Prostate gland (tissue), 2 donors: ENCODE results near the gene PLXDC2. TPM values are rescaled to one million over a fixed set of nuclear protein-coding genes. Genes with fewer than 3 reads are reported as not detected.

ENCODE experiments used
- DNase-seq: peaks from one replicate; pipeline ENCODE4 v3.0.0-alpha.2; 2019; ENCODE audit warnings: low spot score
- H3K27ac ChIP-seq, 2 donors: fragments of 200-600 bp; sonication (generic); 2 replicates each; pipeline ENCODE4 v1.5.1; 2017 to 2019
- H3K27me3 ChIP-seq: fragments of 200-600 bp; sonication (generic); replicated peaks from 2 replicates; pipeline ENCODE4 v1.5.1; 2019; ENCODE audit not compliant: insufficient read depth
- H3K36me3 ChIP-seq, 2 donors: fragments of 200-600 bp; sonication (generic); 1 replicate in 1 of 2; 2 replicates in 1 of 2; pipeline versions ENCODE4 v1.5.1 to v1.8.1; 2017 to 2019
- H3K4me1 ChIP-seq: fragments of 200-600 bp; sonication (generic); replicated peaks from 2 replicates; pipeline ENCODE4 v1.5.1; 2019
- H3K4me3 ChIP-seq, 2 donors: fragments of 200-600 bp; sonication (generic); 2 replicates each; pipeline ENCODE4 v1.5.1; 2017 to 2019
- H3K9me3 ChIP-seq: fragments of 200-600 bp; sonication (generic); 2 replicates; pipeline ENCODE4 v1.5.1; 2017
- CTCF ChIP-seq, 4 experiments: fragments of 200-600 bp in 2 of 4; fragments of 450-650 bp in 2 of 4; sonication (generic) in 2 of 4; IDR thresholded peaks; 1 replicate in 3 of 4; 2 replicates in 1 of 4; pipeline ENCODE4 v1.5.1; 2016 to 2019; ENCODE audit warnings: antibody characterized with exemption in 4 of 4, mild to moderate bottlenecking in 2 of 4, moderate library complexity in 2 of 4
- POLR2A ChIP-seq: fragments of 450-650 bp; IDR thresholded peaks from one replicate; pipeline ENCODE4 v1.6.1; 2016; ENCODE audit warnings: antibody characterized with exemption, mild to moderate bottlenecking
- POLR2AphosphoS5 ChIP-seq: sonication (generic); formaldehyde crosslinking; IDR thresholded peaks from one replicate; pipeline ENCODE4 v1.6.1; 2017; ENCODE audit warnings: antibody characterized with exemption
- WGBS: methylation state at CpG from one replicate; pipeline ENCODE4 v1.1.5; 2018; 5-methylcytosine and 5-hydroxymethylcytosine counted together
- intact Hi-C: fragments of 100-400 bp; cut with DNase I; formaldehyde crosslinking; loops from one replicate; pipeline ENCODE4 v1.14.2; 2022
- total RNA-seq, 2 donors: library from RNA; depleted of rRNA; stranded (reverse); fragments of >200 nt; gene quantifications; one replicate each; pipeline ENCODE4 v1.1.0, GENCODE V29; 2016

Gene PLXDC2
- total RNA-seq, 2 donors from 2014 or later: 19.6 to 83.6 TPM

DNA sequence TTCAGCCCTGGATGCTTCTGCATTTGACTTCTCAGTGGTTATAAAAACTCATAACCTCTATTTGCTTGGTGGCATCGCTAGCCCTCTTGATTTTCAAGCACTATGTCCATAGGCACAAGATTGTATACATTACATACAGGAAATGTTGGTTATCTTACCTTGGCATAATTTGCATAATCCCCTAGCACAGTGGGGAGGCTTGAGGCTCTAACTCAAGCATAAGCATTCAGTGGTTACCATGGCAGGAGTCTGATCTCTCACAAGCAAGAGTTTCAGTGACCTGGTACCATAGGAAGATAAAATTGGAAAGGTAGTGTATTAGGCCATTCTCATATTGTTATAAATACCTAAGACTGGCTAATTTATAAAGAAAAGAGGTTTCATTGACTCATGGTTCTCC is 121.8 kb downstream of the PLXDC2 start:
- Histone ChIP-seq H3K4me3 (no peak overlapping the region), H3K4me1 (no peaks in the 10 kb centered on the region), H3K27ac (no peak overlapping the region), H3K36me3 (no peaks in the 10 kb centered on the region), H3K9me3 (no peaks in the 10 kb centered on the region), H3K27me3 (no peaks in the 10 kb centered on the region)
- intact Hi-C loops: no loop called here
- DNase-seq: no peak
- TF ChIP-seq POLR2A: no peak
- no peak for TF ChIP-seq POLR2AphosphoS5
- no peak for TF ChIP-seq CTCF (IDR thresholded peaks at IDR 0.05)
- 100% methylated on average over 1 of the region's 1 CpG for WGBS

DNA sequence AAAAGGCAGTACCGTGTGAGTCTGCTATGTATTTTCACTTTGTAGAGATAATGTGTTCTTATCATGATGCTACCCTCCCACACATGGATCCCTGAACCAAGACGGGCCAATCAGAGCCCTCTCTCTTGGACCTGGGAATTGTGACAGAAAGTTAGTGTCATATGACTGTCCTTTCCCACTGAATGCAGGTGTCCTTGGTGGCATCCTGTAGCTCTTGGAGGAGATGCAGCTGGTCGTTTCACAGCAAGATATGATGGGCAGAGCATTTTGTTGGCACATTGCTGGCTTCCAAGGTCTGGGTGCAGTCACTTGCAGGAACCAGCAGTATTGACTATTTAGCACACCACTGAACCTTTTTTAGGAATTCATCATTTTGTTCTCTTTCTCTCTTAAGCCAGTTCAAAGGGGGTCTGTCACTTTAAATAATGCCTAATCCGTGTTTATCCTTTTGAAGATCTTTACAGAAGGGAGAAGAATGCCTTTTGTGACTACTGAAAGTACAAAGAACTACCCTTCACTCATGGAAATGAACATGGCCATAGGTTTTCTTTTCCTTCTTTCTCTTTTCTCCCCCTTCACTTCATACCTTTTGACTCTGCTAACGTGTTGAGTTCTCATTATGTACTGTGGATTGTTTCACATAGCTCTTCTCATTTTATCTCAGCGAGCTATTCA is 125.1 kb downstream of the PLXDC2 start:
- no peaks in the 10 kb centered on the region for H3K4me1 ChIP-seq
- DNase-seq: no peak
- intact Hi-C loops: no loop called here
- no peaks in the 10 kb centered on the region for H3K27me3 ChIP-seq
- H3K4me3 ChIP-seq: no peak overlapping the region
- no peak overlapping the region for H3K27ac ChIP-seq
- 68% methylated on average over 6 of the region's 6 CpGs for WGBS
- H3K9me3 ChIP-seq: no peaks in the 10 kb centered on the region
- TF ChIP-seq POLR2AphosphoS5 (no peak), CTCF (IDR thresholded peaks at IDR 0.05) (no peak)
- H3K36me3 ChIP-seq: no peaks in the 10 kb centered on the region

- Histone ChIP-seq H3K27ac (peak overlapping the region; percentile 30 to 32), H3K36me3 (no peaks in the 10 kb centered on the region), H3K4me3 (no peak overlapping the region), H3K27me3 (no peaks in the 10 kb centered on the region), H3K4me1 (no peaks in the 10 kb centered on the region), H3K9me3 (no peaks in the 10 kb centered on the region)
- DNase-seq: peak; percentile 51
- WGBS: 55% methylated on average over 6 of the region's 6 CpGs
- TF ChIP-seq POLR2AphosphoS5 (peak; percentile 62), POLR2A (no peak)
- intact Hi-C loops: no loop called here
Observed at GRCh38 chr10:19944911-19945663, 128.9 kb downstream of the PLXDC2 start.

- Histone ChIP-seq H3K4me1 (no peaks in the 10 kb centered on the region), H3K9me3 (no peaks in the 10 kb centered on the region), H3K36me3 (no peaks in the 10 kb centered on the region), H3K27me3 (no peaks in the 10 kb centered on the region), H3K4me3 (no peak overlapping the region), H3K27ac (no peak overlapping the region)
- WGBS: 86% methylated on average over 4 of the region's 4 CpGs
- TF ChIP-seq POLR2A (no peak), CTCF (IDR thresholded peaks at IDR 0.05) (no peak), POLR2AphosphoS5 (no peak)
- DNase-seq: no peak
- intact Hi-C loops: no loop called here
Observed at GRCh38 chr10:19946245-19946644, 130.0 kb downstream of the PLXDC2 start.

DNA sequence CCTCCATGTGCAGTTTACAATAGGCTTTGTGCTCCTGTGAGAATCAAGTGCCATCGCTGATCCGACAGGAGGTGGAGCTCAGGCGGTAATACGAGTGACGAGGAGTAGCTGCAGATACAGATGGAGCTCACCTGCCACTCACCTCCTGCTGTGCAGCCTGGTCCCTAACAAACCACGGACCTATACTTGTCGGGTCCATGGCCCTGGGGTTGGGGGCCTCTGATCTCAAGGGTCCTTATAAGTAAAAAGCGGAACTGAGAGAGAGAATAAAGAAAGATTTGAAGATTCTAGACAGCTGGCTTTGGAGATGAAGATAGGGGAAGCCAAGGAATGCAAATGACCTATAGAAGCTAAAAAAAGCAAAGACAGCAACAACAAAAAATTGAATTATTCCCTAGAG is 130.6 kb downstream of the PLXDC2 start:
- no peaks in the 10 kb centered on the region for H3K9me3 ChIP-seq
- H3K27me3 ChIP-seq: no peaks in the 10 kb centered on the region
- H3K4me1 ChIP-seq: no peaks in the 10 kb centered on the region
- WGBS: 97% methylated on average over 8 of the region's 8 CpGs
- no peaks in the 10 kb centered on the region for H3K36me3 ChIP-seq
- TF ChIP-seq CTCF (IDR thresholded peaks at IDR 0.05) (no peak), POLR2AphosphoS5 (no peak), POLR2A (no peak)
- no peak for DNase-seq
- no peak overlapping the region for H3K4me3 ChIP-seq
- H3K27ac ChIP-seq: no peak overlapping the region
- intact Hi-C loops: no loop called here
